ENCODE results near the gene NTM. TPM values are rescaled to one million over a fixed set of nuclear protein-coding genes. Genes with fewer than 3 reads are reported as not detected.

NTM gene
- total and polyA plus RNA-seq, 8 donors, result 0.04 to 4.4 (median 0.50) TPM

DNA sequence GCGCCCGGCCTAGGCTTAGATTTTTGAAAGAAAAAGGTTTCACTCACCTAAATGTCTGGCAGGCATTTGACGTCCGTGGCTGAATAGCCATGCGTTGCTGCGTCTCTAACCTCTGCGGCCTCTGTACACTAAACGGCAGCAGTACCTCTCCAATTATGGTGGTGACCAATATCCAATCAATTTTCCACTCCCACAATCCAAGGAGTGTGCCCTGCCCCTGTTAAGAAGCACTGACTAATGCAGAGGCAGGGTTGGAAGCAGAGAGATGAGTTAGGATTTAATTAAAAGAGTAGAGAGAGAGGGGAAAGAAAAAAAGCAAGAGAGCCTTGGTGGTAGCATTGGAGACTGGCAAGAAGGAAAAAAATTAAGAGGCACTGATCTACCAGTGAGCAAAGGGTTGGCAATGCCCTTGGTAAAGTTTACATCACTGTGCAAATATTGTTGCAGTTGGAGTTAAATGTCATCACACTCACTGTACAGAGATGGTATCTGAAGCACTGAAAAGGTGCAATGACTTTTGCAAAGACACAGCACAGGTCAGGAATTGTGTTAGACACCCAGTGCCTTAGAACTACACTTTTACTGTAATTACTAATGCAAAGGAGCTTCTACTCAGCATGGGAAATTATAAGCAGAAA, 526.7 kb downstream of the NTM start:
- no peak overlapping the region for H3K4me3 ChIP-seq
- H3K36me3 ChIP-seq, result no peaks in the 10 kb centered on the region
- no peak for TF ChIP-seq CTCF (IDR thresholded peaks at IDR 0.05)
- no peaks in the 10 kb centered on the region for H3K4me1 ChIP-seq
- DNase-seq (no peak), ATAC-seq (peak in 3 of 4 donors; percentile 48 to 62 (median 56)), FAIRE-seq (no peak)
- H3K27me3 ChIP-seq, result peaks cover 0 to 6% (median 0%) of the 10 kb centered on the region in 4 donors
- no peaks in the 10 kb centered on the region for H3K9me3 ChIP-seq
- no peak overlapping the region for H3K27ac ChIP-seq
- 83 to 86% methylated on average over 8 of the region's 8 CpGs for WGBS, 2 donors
- intact Hi-C loops (cut with DNase I), result no loop called here

- FAIRE-seq, result no peak
- intact Hi-C loops (cut with DNase I), result no loop called here
These were observed 527.5 kb downstream of the NTM start for GRCh38 chr11:131897956-131898355.

GRCh38 chr11:131898949-131899348, 528.5 kb downstream of the NTM start:
- Histone ChIP-seq H3K27ac (no peak overlapping the region), H3K9me3 (no peaks in the 10 kb centered on the region), H3K27me3 (peaks cover 0 to 6% (median 0%) of the 10 kb centered on the region in 4 donors), H3K4me1 (no peaks in the 10 kb centered on the region), H3K36me3 (no peaks in the 10 kb centered on the region), H3K4me3 (no peak overlapping the region)
- 88 to 92% methylated on average over 7 of the region's 7 CpGs for WGBS, 2 donors
- intact Hi-C loops (cut with DNase I), result no loop called here
- ATAC-seq (no peak), FAIRE-seq (no peak), DNase-seq (no peak)
- TF ChIP-seq CTCF (IDR thresholded peaks at IDR 0.05), result no peak

More at GRCh38 chr11:131897956-131898355, 527.5 kb downstream of the NTM start:
- Histone ChIP-seq H3K4me1 (no peaks in the 10 kb centered on the region), H3K4me3 (no peak overlapping the region), H3K36me3 (no peaks in the 10 kb centered on the region), H3K9me3 (no peaks in the 10 kb centered on the region), H3K27ac (no peak overlapping the region), H3K27me3 (peaks cover 0 to 6% (median 0%) of the 10 kb centered on the region in 4 donors)
- no peak for DNase-seq
- no peak for TF ChIP-seq CTCF (IDR thresholded peaks at IDR 0.05)
- 58 to 65% methylated on average over 5 of the region's 5 CpGs for WGBS, 2 donors
- ATAC-seq, result no peak

GRCh38 chr11:131899950-131900580, 529.6 kb downstream of the NTM start:
- H3K9me3 ChIP-seq, result no peaks in the 10 kb centered on the region
- DNase-seq, result no peak
- 79 to 86% methylated on average over 6 of the region's 6 CpGs for WGBS, 2 donors
- H3K36me3 ChIP-seq, result no peaks in the 10 kb centered on the region
- intact Hi-C loops (cut with DNase I), result no loop called here
- FAIRE-seq, result no peak
- H3K27me3 ChIP-seq, result peaks cover 0 to 6% (median 0%) of the 10 kb centered on the region in 4 donors
- H3K4me3 ChIP-seq, result no peak overlapping the region
- no peak for TF ChIP-seq CTCF (IDR thresholded peaks at IDR 0.05)
- no peak for ATAC-seq
- H3K27ac ChIP-seq, result no peak overlapping the region
- no peaks in the 10 kb centered on the region for H3K4me1 ChIP-seq

DNA sequence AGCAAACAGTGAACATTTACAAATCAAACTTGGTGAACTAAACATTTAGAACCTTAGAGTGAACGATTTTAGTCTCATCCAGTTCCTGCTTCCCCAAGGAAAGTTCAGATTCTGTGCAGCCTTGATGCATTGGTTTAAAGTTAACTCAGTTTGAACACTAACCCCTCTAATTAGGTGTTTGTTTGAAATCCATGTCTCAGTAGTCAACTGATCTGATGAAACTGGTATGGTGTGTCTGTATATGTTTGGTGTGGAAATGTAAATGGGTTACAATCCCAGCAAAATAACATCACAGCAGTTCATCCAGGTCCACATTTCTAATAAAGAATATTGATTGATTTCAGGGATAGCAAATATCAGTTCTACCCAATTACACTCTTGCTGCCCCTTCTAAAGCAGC, 532.0 kb downstream of the NTM start:
- intact Hi-C loops (cut with DNase I), result no loop called here
- H3K4me1 ChIP-seq, result no peaks in the 10 kb centered on the region
- WGBS, 2 donors, result 23 to 26% methylated on average over 1 of the region's 1 CpG
- H3K4me3 ChIP-seq, result no peak overlapping the region
- H3K9me3 ChIP-seq, result no peaks in the 10 kb centered on the region
- no peaks in the 10 kb centered on the region for H3K36me3 ChIP-seq
- FAIRE-seq, result no peak
- DNase-seq, result no peak
- H3K27me3 ChIP-seq, result peaks cover 0 to 6% (median 0%) of the 10 kb centered on the region in 4 donors
- no peak overlapping the region for H3K27ac ChIP-seq
- no peak for ATAC-seq
- no peak for TF ChIP-seq CTCF (IDR thresholded peaks at IDR 0.05)
